ENCODE measurements around the gene C10orf95.
"Not testable (repeated sequence)": the region's sequence is repeated elsewhere in the genome, so short reads cannot be mapped to it uniquely, and the experiment has no call there.

The C10orf95 gene, protein sequence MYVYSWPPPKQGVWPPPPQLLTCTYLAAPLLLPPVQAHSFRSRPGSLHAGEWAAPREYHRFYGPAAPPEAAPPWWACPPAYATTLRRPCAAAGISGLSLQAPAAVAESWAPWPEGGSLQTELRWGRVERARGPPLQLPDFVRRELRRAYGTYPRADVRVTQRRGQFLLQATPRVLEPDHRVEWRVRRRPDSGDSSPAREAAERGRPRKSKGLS

GRCh38 chr10:102451105-102451969 is at the start of gene C10orf95:
TSS of gene C10orf95 (minus strand) at chr10:102451543. CDS start at chr10:102451093, 450 bp downstream.
- DNase-seq, result no peak

DNA sequence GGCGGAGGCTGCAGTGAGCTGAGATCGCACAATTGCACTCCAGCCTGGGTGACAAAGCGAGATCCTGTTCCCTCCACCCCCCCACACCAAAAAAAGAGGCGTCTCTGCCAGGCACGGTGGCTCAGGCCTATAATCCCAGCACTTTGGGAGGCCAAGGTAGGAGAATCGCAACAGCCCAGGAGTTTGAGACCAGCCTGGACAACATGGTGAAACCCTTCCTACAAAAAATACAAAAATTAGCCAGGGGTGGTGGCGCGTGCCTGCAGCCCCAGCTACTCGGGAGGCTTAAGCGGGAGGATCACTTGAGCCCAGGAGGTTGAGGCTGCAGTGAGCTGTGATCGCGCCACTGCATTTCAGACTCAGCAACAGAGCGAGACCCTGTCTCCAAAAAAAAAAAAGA is 49.3 kb upstream of the C10orf95 start:
- not testable (repeated sequence) for DNase-seq

- DNase-seq, result no peak
These were observed 48.0 kb upstream of the C10orf95 start for GRCh38 chr10:102499356-102499755.

GRCh38 chr10:102497545-102497944 is 46.2 kb upstream of the C10orf95 start:
- DNase-seq, result no peak

- no peak for DNase-seq
These were observed 42.4 kb upstream of the C10orf95 start for GRCh38 chr10:102493771-102494170.

GRCh38 chr10:102492983-102493382 is 41.6 kb upstream of the C10orf95 start:
- no peak for DNase-seq

- no peak for DNase-seq
These were observed 41.1 kb upstream of the C10orf95 start for GRCh38 chr10:102492344-102492939.

DNA sequence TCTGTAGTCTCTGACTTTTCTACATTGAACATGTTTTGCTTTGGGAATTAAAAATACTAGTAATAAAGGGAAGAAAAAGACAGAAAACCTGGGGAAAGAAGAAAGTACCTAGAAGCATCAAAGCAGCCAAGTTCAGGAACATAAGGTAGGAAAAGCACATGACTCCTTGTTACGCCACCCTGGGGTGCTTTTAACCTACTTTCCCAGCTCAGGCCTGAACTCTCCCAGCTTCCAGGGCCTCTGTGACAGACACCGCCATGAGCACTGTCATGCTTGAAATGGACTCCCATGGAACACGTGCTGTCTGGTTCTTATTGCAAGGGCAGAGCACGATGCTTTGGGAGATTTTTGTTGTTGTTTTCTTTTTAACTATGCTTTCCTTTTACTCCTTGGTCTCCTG is 39.8 kb upstream of the C10orf95 start:
- no peak for DNase-seq

DNA sequence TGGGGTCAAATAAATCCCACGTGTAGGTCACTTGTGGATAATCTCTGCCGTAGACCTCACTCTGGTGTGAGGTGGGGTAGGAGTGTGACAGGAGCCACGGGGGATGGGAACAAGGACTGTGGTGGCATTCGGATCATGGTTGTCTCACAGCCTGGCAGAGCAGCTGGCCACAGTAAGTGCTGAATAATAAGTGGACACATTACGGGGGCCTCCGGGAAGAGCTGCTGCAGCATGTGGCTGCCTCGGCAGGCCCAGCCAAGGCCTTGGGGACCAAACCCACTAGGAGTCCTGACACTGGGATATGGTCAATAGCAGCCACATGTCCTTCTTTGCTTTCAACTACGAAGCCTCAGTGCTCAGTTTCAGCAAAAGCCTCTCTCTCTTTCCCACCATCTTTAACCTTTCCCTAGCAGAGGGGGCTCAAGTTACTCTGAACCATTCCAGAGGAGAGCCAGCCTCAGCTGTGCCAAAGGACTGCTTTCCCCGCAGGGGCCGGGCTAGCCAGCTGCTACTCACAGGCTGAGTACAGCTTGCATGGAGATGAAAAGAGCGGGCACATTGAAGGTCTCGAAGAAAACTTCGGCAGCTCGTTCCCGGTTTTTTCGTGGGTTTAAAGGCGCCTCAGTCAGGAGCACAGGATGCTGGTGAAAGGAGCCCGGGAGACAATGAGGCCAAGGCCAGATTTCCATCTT is 33.9 kb upstream of the C10orf95 start:
- DNase-seq, result no peak

GRCh38 chr10:102484021-102484420 is 32.7 kb upstream of the C10orf95 start:
- no peak for DNase-seq

GRCh38 chr10:102480396-102480795 is 29.1 kb upstream of the C10orf95 start:
- DNase-seq, result no peak

DNA sequence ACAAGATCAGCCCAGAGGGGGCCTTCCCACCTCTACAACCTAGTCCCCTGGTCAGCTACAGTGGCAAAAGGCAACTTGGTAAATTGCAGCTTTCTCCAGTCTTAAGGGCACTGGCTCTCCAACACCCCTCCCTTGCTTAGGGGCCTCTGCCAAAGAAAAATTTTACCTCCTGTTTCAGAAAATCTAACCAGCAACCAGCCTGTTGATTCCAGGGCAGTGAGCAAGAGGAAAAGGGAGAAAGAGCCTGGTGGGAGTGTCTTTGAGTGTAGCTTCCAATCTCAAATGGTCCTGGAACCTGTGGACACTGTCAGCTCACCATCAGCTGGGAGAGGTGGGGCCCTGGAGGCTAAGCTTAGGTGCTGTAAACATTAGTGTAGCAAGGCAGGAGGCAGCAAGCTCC is 28.3 kb upstream of the C10orf95 start:
- DNase-seq, result no peak

GRCh38 chr10:102476466-102477141 is 25.3 kb upstream of the C10orf95 start:
- no peak for DNase-seq

GRCh38 chr10:102475451-102476040 is 24.2 kb upstream of the C10orf95 start:
- no peak for DNase-seq

DNA sequence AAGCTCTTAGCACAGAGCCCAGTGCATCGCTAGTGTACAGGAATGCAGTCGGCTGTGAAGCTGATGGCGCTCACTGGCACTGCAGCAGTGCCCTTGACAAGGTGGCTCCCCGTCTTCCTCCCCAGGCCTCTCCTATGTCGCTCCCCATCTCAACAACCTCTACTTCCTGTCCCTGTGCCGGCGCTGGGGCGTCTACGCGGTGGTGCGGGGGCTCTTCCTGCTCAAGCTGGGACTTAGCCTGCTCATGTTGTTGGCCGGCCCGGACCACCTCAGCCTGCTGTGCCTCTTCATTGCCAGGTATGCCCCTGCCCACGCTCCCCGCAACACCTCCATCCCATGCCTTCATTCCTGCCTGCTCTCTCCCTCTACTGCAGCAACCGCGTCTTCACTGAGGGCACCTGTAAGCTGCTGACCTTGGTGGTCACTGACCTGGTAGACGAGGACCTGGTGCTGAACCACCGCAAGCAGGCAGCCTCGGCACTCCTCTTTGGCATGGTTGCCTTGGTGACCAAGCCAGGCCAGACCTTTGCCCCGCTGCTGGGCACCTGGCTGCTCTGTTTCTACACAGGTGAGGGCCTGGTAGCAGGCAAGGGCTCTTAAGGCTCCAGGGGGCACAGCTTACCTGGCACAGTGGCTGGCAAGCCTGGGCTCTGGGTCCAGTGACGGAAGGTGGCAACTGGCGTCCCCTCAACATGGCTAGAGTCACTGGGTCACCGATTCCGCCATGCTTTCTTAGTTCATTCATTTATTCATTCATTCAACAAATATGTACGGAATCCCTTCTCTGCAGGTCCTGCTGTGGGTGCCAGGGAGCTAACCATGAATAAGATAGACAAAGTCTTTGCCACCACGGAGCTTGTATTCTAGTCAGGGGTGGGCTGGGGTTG is 22.3 kb upstream of the C10orf95 start:
- DNase-seq, result no peak

DNA sequence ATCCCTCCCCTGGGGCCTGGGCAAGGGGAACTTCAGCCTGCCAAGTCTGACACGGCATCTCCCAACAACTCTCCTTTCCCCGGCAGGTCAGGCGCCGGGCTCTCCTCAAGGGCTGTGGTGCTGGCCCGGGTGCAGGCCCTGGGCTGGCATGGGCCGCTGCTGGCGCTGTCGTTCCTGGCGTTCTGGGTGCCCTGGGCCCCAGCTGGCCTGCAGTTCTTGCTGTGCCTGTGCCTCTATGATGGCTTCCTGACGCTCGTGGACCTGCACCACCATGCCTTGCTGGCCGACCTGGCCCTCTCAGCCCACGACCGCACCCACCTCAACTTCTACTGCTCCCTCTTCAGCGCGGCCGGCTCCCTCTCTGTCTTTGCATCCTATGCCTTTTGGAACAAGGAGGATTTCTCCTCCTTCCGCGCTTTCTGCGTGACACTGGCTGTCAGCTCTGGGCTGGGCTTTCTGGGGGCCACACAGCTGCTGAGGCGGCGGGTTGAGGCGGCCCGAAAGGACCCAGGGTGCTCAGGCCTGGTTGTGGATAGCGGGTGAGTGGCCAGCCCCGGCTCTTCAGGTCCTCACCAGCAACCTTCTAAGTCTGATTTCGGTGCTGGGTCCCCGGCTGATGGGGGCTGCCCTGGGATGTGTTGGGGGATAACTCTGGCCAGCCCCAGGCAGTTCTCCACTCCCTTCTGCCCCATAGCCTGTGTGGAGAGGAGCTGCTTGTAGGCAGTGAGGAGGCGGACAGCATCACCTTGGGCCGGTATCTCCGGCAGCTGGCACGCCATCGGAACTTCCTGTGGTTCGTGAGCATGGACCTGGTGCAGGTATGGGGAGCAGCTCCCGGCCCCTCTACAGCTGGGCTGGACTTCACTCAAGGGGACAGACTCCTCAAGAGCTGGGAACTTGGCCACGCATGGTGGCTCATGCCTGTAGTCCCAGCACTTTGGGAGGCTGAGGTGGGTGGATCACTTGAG is 19.5 kb upstream of the C10orf95 start:
- no peak for DNase-seq

DNA sequence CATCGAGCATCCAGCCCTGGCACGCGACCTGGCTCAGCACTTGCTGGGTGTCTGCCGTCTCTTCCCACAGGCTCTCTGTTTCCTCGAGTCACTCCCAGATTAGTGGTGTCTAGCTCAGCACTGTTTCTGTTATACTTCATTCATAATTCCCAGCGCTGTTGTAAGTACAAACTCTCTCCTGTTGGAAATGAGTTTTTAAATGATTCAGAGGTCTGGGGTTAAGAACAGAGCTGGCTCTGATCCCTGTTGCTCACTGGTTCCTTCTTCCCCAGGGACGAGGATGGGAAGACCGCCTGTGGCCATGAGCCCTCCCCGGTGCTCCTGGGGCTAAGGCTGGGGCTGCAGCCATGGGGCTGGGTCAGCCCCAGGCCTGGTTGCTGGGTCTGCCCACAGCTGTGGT is 17.3 kb upstream of the C10orf95 start:
- DNase-seq, result no peak

- DNase-seq, result peak; percentile 67 to 75
These were observed 16.7 kb upstream of the C10orf95 start for GRCh38 chr10:102467971-102468438.

- DNase-seq, result no peak
These were observed 16.0 kb upstream of the C10orf95 start for GRCh38 chr10:102467318-102467717.

- no peak for DNase-seq
These were observed 14.1 kb upstream of the C10orf95 start for GRCh38 chr10:102465466-102465865.

All from inflammatory macrophage treated with lipopolysaccharide for 1 hour (primary cell).